SJSA1 (cell line): ENCODE measurements around the gene ZNF575. TPM values are rescaled to one million over a fixed set of nuclear protein-coding genes. Genes with fewer than 3 reads are reported as not detected.

Experiments
- DNase-seq, 2 experiments: peaks; one replicate each; pipeline ENCODE4 v3.0.0-alpha.2; 2015 to 2020; ENCODE audit warnings: low spot score in 2 of 2, low read depth in 1 of 2
- H3K27ac ChIP-seq: fragments of 250-450 bp; sonication (Bioruptor Pico); 2 replicates; pipeline ENCODE4 v1.5.1; 2020; ENCODE audit warnings: mild to moderate bottlenecking, moderate library complexity
- H3K27me3 ChIP-seq: fragments of 250-450 bp; sonication (Bioruptor Pico); replicated peaks from 2 replicates; pipeline ENCODE4 v1.5.1; 2020; ENCODE audit warnings: mild to moderate bottlenecking, moderate library complexity
- H3K36me3 ChIP-seq: fragments of 250-450 bp; sonication (Bioruptor Pico); 2 replicates; pipeline ENCODE4 v1.5.1; 2020; ENCODE audit warnings: mild to moderate bottlenecking
- H3K4me1 ChIP-seq: fragments of 250-450 bp; sonication (Bioruptor Pico); replicated peaks from 2 replicates; pipeline ENCODE4 v1.6.1; 2021; ENCODE audit warnings: mild to moderate bottlenecking
- H3K4me3 ChIP-seq: fragments of 250-450 bp; sonication (Bioruptor Pico); 2 replicates; pipeline ENCODE4 v1.5.1; 2020; ENCODE audit warnings: mild to moderate bottlenecking
- H3K9me3 ChIP-seq: fragments of 250-450 bp; sonication (Bioruptor Pico); replicated peaks from 2 replicates; pipeline ENCODE4 v1.5.1; 2020; ENCODE audit warnings: mild to moderate bottlenecking
- total RNA-seq: library from RNA; depleted of rRNA; stranded (reverse); fragments of >200 nt; shearing (Covaris generic); gene quantifications from 2 replicates; pipeline ENCODE4 v1.2.3, GENCODE V29; 2014

ZNF575 gene
- total RNA-seq, 1 experiment from 2014 or later, result 0.42 TPM

GRCh38 chr19:43560687-43561086, 27.7 kb downstream of the ZNF575 start:
- peaks cover 42% of the 10 kb centered on the region for H3K4me1 ChIP-seq
- no peak overlapping the region for H3K27ac ChIP-seq
- no peaks in the 10 kb centered on the region for H3K27me3 ChIP-seq
- DNase-seq, result peak; percentile 28 to 59
- peaks cover 62% of the 10 kb centered on the region for H3K36me3 ChIP-seq
- no peak overlapping the region for H3K4me3 ChIP-seq
- no peaks in the 10 kb centered on the region for H3K9me3 ChIP-seq

- Histone ChIP-seq H3K9me3 (no peaks in the 10 kb centered on the region), H3K4me1 (peaks cover 42% of the 10 kb centered on the region), H3K27ac (no peak overlapping the region), H3K4me3 (no peak overlapping the region), H3K36me3 (peaks cover 57% of the 10 kb centered on the region), H3K27me3 (no peaks in the 10 kb centered on the region)
- no peak for DNase-seq
Measured at GRCh38 chr19:43561139-43561970, 28.4 kb downstream of the ZNF575 start.

- Histone ChIP-seq H3K27ac (peak overlapping the region; percentile 69), H3K27me3 (no peaks in the 10 kb centered on the region), H3K4me3 (no peak overlapping the region), H3K9me3 (no peaks in the 10 kb centered on the region), H3K4me1 (peaks cover 36% of the 10 kb centered on the region), H3K36me3 (peaks cover 51% of the 10 kb centered on the region)
- no peak for DNase-seq
Measured at GRCh38 chr19:43562226-43562697, 29.3 kb downstream of the ZNF575 start.

- H3K27ac ChIP-seq, result peak overlapping the region; percentile 69
- no peaks in the 10 kb centered on the region for H3K9me3 ChIP-seq
- H3K27me3 ChIP-seq, result no peaks in the 10 kb centered on the region
- H3K4me1 ChIP-seq, result peaks cover 33% of the 10 kb centered on the region
- DNase-seq, result peak; percentile 84 to 88
- H3K36me3 ChIP-seq, result peaks cover 50% of the 10 kb centered on the region
- H3K4me3 ChIP-seq, result no peak overlapping the region
Measured at GRCh38 chr19:43562698-43563241, 29.8 kb downstream of the ZNF575 start.

GRCh38 chr19:43563816-43564457, 30.9 kb downstream of the ZNF575 start:
- Histone ChIP-seq H3K4me1 (peaks cover 30% of the 10 kb centered on the region), H3K27ac (peak overlapping the region; percentile 69; the same call in 1 of the 2 replicates), H3K36me3 (peaks cover 48% of the 10 kb centered on the region), H3K27me3 (no peaks in the 10 kb centered on the region), H3K4me3 (no peak overlapping the region), H3K9me3 (no peaks in the 10 kb centered on the region)
- DNase-seq, result no peak

- no peak for DNase-seq
- H3K27ac ChIP-seq, result no peak overlapping the region
Measured at GRCh38 chr19:43564800-43565199, 31.8 kb downstream of the ZNF575 start.

GRCh38 chr19:43569657-43570056, 36.7 kb downstream of the ZNF575 start:
- H3K4me1 ChIP-seq, result peaks cover 14% of the 10 kb centered on the region
- H3K4me3 ChIP-seq, result no peak overlapping the region
- no peaks in the 10 kb centered on the region for H3K9me3 ChIP-seq
- H3K36me3 ChIP-seq, result peaks cover 30% of the 10 kb centered on the region
- no peak for DNase-seq
- no peaks in the 10 kb centered on the region for H3K27me3 ChIP-seq
- no peak overlapping the region for H3K27ac ChIP-seq

More at GRCh38 chr19:43564800-43565199, 31.8 kb downstream of the ZNF575 start:
- Histone ChIP-seq H3K27me3 (no peaks in the 10 kb centered on the region), H3K9me3 (no peaks in the 10 kb centered on the region), H3K4me1 (peaks cover 30% of the 10 kb centered on the region), H3K36me3 (peaks cover 43% of the 10 kb centered on the region), H3K4me3 (no peak overlapping the region)

GRCh38 chr19:43570174-43570791, 37.3 kb downstream of the ZNF575 start:
- no peaks in the 10 kb centered on the region for H3K27me3 ChIP-seq
- H3K4me1 ChIP-seq, result peaks cover 16% of the 10 kb centered on the region
- no peaks in the 10 kb centered on the region for H3K9me3 ChIP-seq
- no peak overlapping the region for H3K27ac ChIP-seq
- no peak for DNase-seq
- H3K4me3 ChIP-seq, result no peak overlapping the region
- peaks cover 28% of the 10 kb centered on the region for H3K36me3 ChIP-seq

- Histone ChIP-seq H3K27ac (no peak overlapping the region), H3K9me3 (no peaks in the 10 kb centered on the region), H3K4me3 (no peak overlapping the region), H3K4me1 (peaks cover 16% of the 10 kb centered on the region), H3K27me3 (no peaks in the 10 kb centered on the region), H3K36me3 (peaks cover 32% of the 10 kb centered on the region)
- no peak for DNase-seq
Measured at GRCh38 chr19:43572171-43572588, 39.2 kb downstream of the ZNF575 start.

- peaks cover 16% of the 10 kb centered on the region for H3K4me1 ChIP-seq
- H3K27me3 ChIP-seq, result no peaks in the 10 kb centered on the region
- peak overlapping the region; percentile 79 for H3K27ac ChIP-seq
- DNase-seq, result peak; percentile 48 to 80
- peaks cover 29% of the 10 kb centered on the region for H3K36me3 ChIP-seq
- peak overlapping the region; percentile 61 for H3K4me3 ChIP-seq
- H3K9me3 ChIP-seq, result no peaks in the 10 kb centered on the region
Measured at GRCh38 chr19:43574424-43575155, 41.6 kb downstream of the ZNF575 start.

GRCh38 chr19:43575156-43575950, 42.4 kb downstream of the ZNF575 start, which contains the start of the genes PINLYP and XRCC1:
TSS of gene PINLYP (plus strand) at chr19:43575801. CDS start at chr19:43577192, 1,391 bp downstream.
TSS of gene XRCC1 (minus strand) at chr19:43575527. CDS start at chr19:43575458, 69 bp downstream.
- Histone ChIP-seq H3K4me1 (peaks cover 16% of the 10 kb centered on the region), H3K36me3 (peaks cover 25% of the 10 kb centered on the region), H3K27ac (peak within 1 kb of the TSS; percentile 79), H3K9me3 (no peaks in the 10 kb centered on the region), H3K4me3 (peak within 1 kb of the TSS; percentile 61), H3K27me3 (no peaks in the 10 kb centered on the region)
- peak; percentile 96 to 98 for DNase-seq
